Osteocyte (in vitro differentiated cells): Measurements from ENCODE around the gene VWA5B1. TPM values are rescaled to one million over a fixed set of nuclear protein-coding genes. Genes with fewer than 3 reads are reported as not detected.
A peak's percentile ranks its signal among the peaks of the same experiment; 100 is the strongest.

Source experiments
- DNase-seq: peaks from one replicate; pipeline ENCODE4 v3.0.0; 2021; ENCODE audit warnings: mixed read lengths; ENCODE audit not compliant: unreplicated experiment; ENCODE audit errors: extremely low spot score
- H3K27ac Mint-ChIP-seq: one replicate; pipeline ENCODE4 v1.8.0; 2021; ENCODE audit warnings: mild to moderate bottlenecking, mixed read lengths; ENCODE audit not compliant: unreplicated experiment
- H3K27me3 Mint-ChIP-seq: one replicate; pipeline ENCODE4 v1.8.0; 2021; ENCODE audit warnings: mixed read lengths; ENCODE audit not compliant: unreplicated experiment
- H3K36me3 Mint-ChIP-seq: one replicate; pipeline ENCODE4 v1.8.0; 2021; ENCODE audit warnings: mixed read lengths; ENCODE audit not compliant: unreplicated experiment
- H3K4me1 Mint-ChIP-seq: one replicate; pipeline ENCODE4 v1.8.0; 2021; ENCODE audit warnings: mixed read lengths; ENCODE audit not compliant: unreplicated experiment
- H3K4me3 Mint-ChIP-seq: one replicate; pipeline ENCODE4 v1.8.0; 2021; ENCODE audit warnings: mild to moderate bottlenecking, moderate library complexity, mixed read lengths; ENCODE audit not compliant: unreplicated experiment
- H3K9me3 Mint-ChIP-seq: one replicate; pipeline ENCODE4 v1.8.0; 2021; ENCODE audit warnings: mixed read lengths; ENCODE audit not compliant: unreplicated experiment
- CTCF ChIP-seq: fragments of 200-600 bp; sonication (generic); IDR thresholded peaks from 2 replicates; pipeline ENCODE4 v1.5.0; 2021; ENCODE audit warnings: antibody characterized with exemption, mild to moderate bottlenecking, moderate library complexity
- total RNA-seq: library from RNA; stranded (reverse); gene quantifications from 2 replicates; pipeline ENCODE4 v1.2.1, GENCODE V29; 2021

VWA5B1 gene
- total RNA-seq, 1 donor from 2014 or later = not detected

GRCh38 chr1:20357796-20358195 is 67.1 kb downstream of the VWA5B1 start:
- DNase-seq = no peak
- Mint-ChIP-seq H3K36me3 (no peaks in the 10 kb centered on the region), H3K27me3 (peaks cover 34% of the 10 kb centered on the region), H3K27ac (no peak overlapping the region), H3K4me1 (peaks cover 10% of the 10 kb centered on the region), H3K4me3 (no peak overlapping the region), H3K9me3 (no peaks in the 10 kb centered on the region)
- TF ChIP-seq CTCF = no peak

- Mint-ChIP-seq H3K27ac (no peak overlapping the region), H3K4me1 (peaks cover 10% of the 10 kb centered on the region), H3K4me3 (no peak overlapping the region), H3K36me3 (no peaks in the 10 kb centered on the region), H3K27me3 (peaks cover 38% of the 10 kb centered on the region), H3K9me3 (no peaks in the 10 kb centered on the region)
- no peak for DNase-seq
- TF ChIP-seq CTCF = no peak
These were observed 68.1 kb downstream of the VWA5B1 start for GRCh38 chr1:20358761-20359263.

GRCh38 chr1:20359451-20360330 is 69.0 kb downstream of the VWA5B1 start:
- no peak for TF ChIP-seq CTCF
- Mint-ChIP-seq H3K27ac (no peak overlapping the region), H3K9me3 (no peaks in the 10 kb centered on the region), H3K36me3 (no peaks in the 10 kb centered on the region), H3K4me3 (no peak overlapping the region), H3K4me1 (peaks cover 10% of the 10 kb centered on the region), H3K27me3 (peaks cover 46% of the 10 kb centered on the region)
- DNase-seq = no peak

GRCh38 chr1:20361401-20361800 is 70.7 kb downstream of the VWA5B1 start:
- no peaks in the 10 kb centered on the region for H3K9me3 Mint-ChIP-seq
- H3K27me3 Mint-ChIP-seq = peaks cover 57% of the 10 kb centered on the region
- no peak for TF ChIP-seq CTCF
- H3K4me1 Mint-ChIP-seq = peaks cover 10% of the 10 kb centered on the region
- H3K36me3 Mint-ChIP-seq = no peaks in the 10 kb centered on the region
- H3K4me3 Mint-ChIP-seq = no peak overlapping the region
- H3K27ac Mint-ChIP-seq = no peak overlapping the region
- no peak for DNase-seq

GRCh38 chr1:20361805-20362381 is 71.2 kb downstream of the VWA5B1 start:
- no peak for DNase-seq
- Mint-ChIP-seq H3K36me3 (no peaks in the 10 kb centered on the region), H3K9me3 (no peaks in the 10 kb centered on the region), H3K4me3 (no peak overlapping the region), H3K27me3 (peaks cover 55% of the 10 kb centered on the region), H3K4me1 (peaks cover 10% of the 10 kb centered on the region), H3K27ac (no peak overlapping the region)
- peak; percentile 66 for TF ChIP-seq CTCF
